ENCODE measurements around the gene GALNT8. TPM values are rescaled to one million over a fixed set of nuclear protein-coding genes. Genes with fewer than 3 reads are reported as not detected.
"Not testable (repeated sequence)": the region's sequence is repeated elsewhere in the genome, so short reads cannot be mapped to it uniquely, and the experiment has no call there.

GALNT8 gene
- polyA plus RNA-seq, 1 donor from 2014 or later: 0.48 TPM

DNA sequence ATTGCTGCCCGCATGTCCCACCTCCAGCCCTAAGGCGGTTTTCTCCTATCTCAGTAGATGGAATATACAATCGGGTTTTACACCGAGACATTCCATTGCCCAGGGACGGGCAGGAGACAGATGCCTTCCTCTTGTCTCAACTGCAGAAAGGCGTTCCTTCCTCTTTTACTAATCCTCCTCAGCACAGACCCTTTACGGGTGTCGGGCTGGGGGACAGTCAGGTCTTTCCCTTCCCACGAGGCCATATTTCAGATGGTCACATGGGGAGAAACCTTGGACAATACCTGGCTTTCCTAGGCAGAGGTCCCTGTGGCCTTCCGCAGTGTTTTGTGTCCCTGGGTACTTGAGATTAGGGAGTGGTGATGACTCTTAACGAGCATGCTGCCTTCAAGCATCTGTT, 1.4 kb downstream of the GALNT8 start:
- H3K9me3 Mint-ChIP-seq, H3K4me1 Mint-ChIP-seq, H3K4me3 Mint-ChIP-seq, H3K27me3 Mint-ChIP-seq, H3K36me3 Mint-ChIP-seq, H3K27ac Mint-ChIP-seq: not testable (repeated sequence)

DNA sequence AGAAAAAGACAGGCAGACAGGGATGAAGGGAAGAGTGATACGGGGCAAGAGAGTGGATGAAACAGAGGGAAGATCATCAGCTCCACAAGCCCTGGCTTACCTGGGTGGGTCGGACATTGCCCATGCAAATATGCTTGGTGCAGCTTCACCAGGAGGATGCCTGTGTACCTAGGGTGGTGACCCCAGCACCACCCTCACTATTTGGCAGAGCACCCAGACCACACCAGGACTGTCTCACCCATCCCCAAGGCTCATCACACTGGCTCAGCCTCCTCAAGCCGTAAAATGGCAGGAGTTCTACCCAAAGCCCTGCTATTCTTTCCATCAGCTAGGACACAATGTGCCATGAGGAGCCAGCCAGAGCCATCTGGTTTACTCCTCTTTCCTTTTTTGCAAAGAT, 3.0 kb downstream of the GALNT8 start:
- peaks cover 0 to 1% (median 0%) of the 10 kb centered on the region in 3 donors for H3K4me1 Mint-ChIP-seq
- no peaks in the 10 kb centered on the region for H3K9me3 Mint-ChIP-seq
- no peak overlapping the region for H3K4me3 Mint-ChIP-seq

DNA sequence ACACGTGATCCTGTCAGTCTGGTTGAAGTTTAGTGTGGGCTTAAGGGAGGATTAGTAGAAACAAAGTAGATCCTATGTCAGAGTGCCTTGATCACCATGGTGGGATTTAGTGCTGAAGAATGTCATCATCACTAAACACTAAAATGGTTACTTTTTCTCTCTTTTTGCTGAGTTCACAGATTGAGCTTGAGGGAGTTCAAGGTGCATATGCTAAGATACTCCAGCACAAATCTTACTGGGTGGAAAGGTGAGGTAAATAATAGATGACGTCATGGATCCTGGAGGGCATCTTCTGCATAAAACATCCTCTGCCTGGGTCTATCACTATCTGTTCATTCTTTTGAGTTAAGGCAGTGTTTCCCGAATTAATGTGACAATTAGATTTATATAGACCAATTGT, 4.9 kb downstream of the GALNT8 start:
- Mint-ChIP-seq H3K9me3 (no peaks in the 10 kb centered on the region), H3K36me3 (no peaks in the 10 kb centered on the region), H3K27me3 (peaks cover 5% of the 10 kb centered on the region), H3K4me3 (no peak overlapping the region), H3K27ac (no peak overlapping the region), H3K4me1 (peaks cover 0 to 1% (median 0%) of the 10 kb centered on the region in 3 donors)

More for the DNA sequence above, 3.0 kb downstream of the GALNT8 start:
- no peak overlapping the region for H3K27ac Mint-ChIP-seq
- peaks cover 9% of the 10 kb centered on the region for H3K27me3 Mint-ChIP-seq
- H3K36me3 Mint-ChIP-seq: peaks cover 1% of the 10 kb centered on the region

DNA sequence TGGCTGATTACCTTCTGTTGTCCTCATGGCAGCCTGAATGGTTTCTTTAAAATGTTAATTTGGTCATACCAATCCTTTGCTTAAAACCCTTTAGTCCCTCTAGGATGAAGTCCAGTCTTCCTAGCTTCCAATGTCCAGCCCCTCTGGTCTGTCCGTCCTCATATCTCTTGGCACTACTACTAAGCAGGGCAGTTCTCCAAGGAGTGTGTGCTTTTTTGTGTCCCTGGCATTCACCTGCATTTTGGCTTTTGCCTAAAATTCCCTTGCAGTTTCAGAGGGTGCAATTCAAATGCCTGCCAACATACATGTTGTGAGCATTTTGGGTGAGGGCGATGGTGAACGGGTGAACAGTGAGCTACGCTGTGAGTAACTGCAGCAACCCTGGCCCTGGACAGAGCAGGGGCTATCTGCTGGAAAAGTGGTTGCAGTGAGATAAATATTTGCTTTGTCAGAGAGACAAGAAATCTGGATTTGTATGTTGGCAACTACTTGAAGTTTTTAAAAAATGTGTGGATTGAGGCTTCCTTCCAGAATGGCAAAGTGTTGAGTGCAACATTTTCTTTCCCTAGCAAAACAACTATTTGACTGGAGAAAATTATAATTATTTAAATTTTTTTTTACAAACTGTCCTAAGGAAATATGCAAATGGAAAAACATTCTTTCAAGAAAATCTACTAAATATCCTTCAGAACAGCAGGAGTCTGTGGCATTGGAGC, 14.6 kb downstream of the GALNT8 start:
- Mint-ChIP-seq H3K4me3 (no peak overlapping the region), H3K4me1 (peaks cover 0 to 9% (median 8%) of the 10 kb centered on the region in 3 donors), H3K27ac (no peak overlapping the region), H3K9me3 (peaks cover 0 to 2% (median 0%) of the 10 kb centered on the region in 3 donors), H3K27me3 (peaks cover 28% of the 10 kb centered on the region), H3K36me3 (no peaks in the 10 kb centered on the region)

DNA sequence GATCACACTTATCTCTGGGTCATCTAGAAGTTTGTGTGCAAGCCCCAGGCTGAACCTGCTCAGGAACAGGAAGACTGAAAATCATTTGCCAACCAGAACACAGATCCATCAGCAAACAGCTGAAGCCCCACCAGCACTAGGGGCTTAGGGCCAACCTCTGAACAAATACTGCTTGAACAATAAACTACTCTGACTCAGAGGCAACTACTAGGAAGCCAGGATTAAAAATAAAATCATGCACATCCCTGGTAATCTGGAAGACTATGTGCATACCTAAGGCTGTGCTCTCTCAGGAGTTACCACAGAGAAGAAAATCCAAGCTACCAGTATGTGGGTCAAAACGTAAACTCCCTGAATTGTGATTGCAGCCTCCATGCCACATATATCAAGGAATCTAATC, 15.9 kb downstream of the GALNT8 start:
- Mint-ChIP-seq H3K4me1 (peaks cover 0 to 9% (median 8%) of the 10 kb centered on the region in 3 donors), H3K36me3 (no peaks in the 10 kb centered on the region), H3K4me3 (no peak overlapping the region), H3K27me3 (peaks cover 30% of the 10 kb centered on the region), H3K27ac (no peak overlapping the region), H3K9me3 (peaks cover 0 to 2% (median 0%) of the 10 kb centered on the region in 3 donors)

DNA sequence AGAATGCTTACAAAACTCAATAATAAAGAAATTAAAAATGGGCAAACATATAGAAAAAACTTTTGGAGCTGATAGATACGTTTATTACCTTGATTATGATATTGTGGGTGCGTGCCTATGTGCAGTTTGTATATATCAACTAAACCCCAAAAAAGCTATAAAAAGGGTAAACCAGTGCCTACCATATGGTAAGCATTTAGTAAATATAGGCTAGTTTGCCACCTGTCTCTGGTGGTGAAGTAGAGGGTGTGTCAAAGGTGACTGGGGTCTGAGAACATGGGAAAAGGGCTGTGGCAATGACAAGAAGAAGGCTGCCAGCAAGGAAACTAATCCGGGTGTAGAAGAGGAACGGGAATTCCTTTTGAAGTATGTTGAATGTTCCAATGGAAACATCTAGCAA, 18.3 kb downstream of the GALNT8 start:
- no peaks in the 10 kb centered on the region for H3K9me3 Mint-ChIP-seq
- H3K4me1 Mint-ChIP-seq: peaks cover 0 to 9% (median 8%) of the 10 kb centered on the region in 3 donors
- no peak overlapping the region for H3K4me3 Mint-ChIP-seq
- H3K36me3 Mint-ChIP-seq: no peaks in the 10 kb centered on the region
- peaks cover 32% of the 10 kb centered on the region for H3K27me3 Mint-ChIP-seq
- H3K27ac Mint-ChIP-seq: no peak overlapping the region

DNA sequence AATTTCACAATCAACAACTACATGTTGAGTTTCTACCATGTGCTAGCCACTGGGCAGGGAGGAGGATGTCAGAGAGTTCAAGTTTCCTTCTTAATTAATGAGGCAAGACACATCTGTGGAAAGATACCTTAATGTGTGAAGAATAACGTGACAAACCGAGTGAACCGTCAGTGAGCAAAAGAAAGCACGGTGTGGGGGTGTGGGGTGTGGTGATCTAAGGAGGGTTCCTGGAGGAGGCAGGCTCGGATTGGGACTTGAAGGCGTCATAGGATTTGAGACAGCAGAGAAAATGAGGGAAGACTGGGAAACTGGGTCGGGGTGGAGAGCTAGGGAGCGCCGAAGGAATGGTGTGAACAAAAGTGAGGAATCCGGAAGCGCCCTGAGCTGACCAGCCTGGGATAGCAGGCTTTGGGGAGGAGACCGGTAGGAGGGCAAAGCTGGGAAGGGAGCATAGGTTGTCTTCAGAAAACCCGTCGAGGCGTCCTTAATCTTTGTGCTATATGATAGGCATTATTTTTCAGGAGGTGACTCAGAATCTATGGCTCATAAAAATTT, 22.3 kb downstream of the GALNT8 start:
- no peak overlapping the region for H3K4me3 Mint-ChIP-seq
- H3K9me3 Mint-ChIP-seq: peaks cover 0 to 2% (median 0%) of the 10 kb centered on the region in 3 donors
- H3K27me3 Mint-ChIP-seq: peaks cover 6% of the 10 kb centered on the region

DNA sequence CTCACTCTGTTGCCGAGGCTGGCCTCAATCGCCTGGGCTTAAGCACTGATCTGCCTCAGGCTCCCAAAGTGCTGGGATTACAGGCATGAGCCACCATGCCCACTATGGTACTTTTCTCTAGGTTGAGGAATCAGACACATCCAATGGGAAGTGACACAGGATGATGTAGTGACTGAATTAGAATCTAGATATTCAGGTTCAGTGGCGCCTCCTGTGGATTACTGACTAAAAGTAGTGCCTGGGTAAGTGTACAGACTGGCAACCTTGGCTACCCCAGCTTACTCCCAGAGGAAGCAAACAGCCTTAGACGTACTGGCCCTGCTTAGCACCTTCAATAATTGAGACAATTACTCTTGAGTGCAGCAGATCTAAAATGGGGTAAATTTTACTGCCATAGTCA, 22.8 kb downstream of the GALNT8 start:
- Mint-ChIP-seq H3K4me1 (no peaks in the 10 kb centered on the region), H3K27me3 (peaks cover 6% of the 10 kb centered on the region), H3K27ac (no peak overlapping the region), H3K36me3 (no peaks in the 10 kb centered on the region), H3K4me3 (no peak overlapping the region), H3K9me3 (peaks cover 0 to 2% (median 0%) of the 10 kb centered on the region in 3 donors)

More for the DNA sequence above, 22.3 kb downstream of the GALNT8 start:
- no peaks in the 10 kb centered on the region for H3K4me1 Mint-ChIP-seq
- no peak overlapping the region for H3K27ac Mint-ChIP-seq
- H3K36me3 Mint-ChIP-seq: no peaks in the 10 kb centered on the region

DNA sequence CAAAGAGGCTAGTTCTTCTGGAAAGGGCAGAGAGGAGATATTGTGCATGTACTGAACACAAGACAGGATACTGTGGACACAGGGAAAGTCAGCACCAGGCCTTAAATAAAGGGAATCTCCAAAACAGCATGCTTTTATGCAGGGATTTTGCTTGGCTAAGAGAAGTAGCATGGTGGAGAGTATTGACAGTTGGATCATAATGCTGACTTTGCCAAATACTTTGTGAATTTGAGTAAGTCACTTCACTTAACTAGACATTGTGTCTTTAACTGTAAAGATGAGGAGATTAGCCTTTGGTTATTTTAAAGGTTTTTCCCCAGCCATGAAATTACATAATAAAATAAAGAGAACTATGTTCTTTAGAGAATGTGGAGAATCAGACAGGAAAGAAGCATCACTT, 24.5 kb downstream of the GALNT8 start:
- Mint-ChIP-seq H3K27ac (no peak overlapping the region), H3K27me3 (peaks cover 6% of the 10 kb centered on the region), H3K4me1 (no peaks in the 10 kb centered on the region), H3K4me3 (no peak overlapping the region), H3K9me3 (peaks cover 0 to 2% (median 0%) of the 10 kb centered on the region in 3 donors), H3K36me3 (no peaks in the 10 kb centered on the region)

DNA sequence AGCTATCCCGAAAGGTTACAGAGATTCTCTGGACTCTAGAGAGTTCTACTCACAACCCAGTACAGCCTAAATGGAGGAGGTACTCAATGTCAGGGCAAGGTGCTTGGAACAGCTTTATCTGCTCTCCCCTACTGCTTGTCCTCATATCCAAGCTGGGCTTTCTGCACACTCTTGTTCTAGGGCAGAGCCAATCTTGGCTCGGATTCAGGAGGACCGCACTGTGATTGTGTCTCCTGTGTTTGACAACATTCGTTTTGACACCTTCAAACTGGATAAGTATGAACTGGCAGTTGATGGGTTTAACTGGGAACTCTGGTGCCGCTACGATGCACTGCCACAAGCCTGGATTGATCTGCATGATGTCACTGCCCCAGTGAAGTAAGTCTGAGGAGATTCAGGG, 25.0 kb downstream of the GALNT8 start:
- no peak overlapping the region for H3K4me3 Mint-ChIP-seq
- peaks cover 6% of the 10 kb centered on the region for H3K27me3 Mint-ChIP-seq
- H3K4me1 Mint-ChIP-seq: no peaks in the 10 kb centered on the region
- H3K9me3 Mint-ChIP-seq: peaks cover 0 to 2% (median 0%) of the 10 kb centered on the region in 3 donors
- H3K36me3 Mint-ChIP-seq: no peaks in the 10 kb centered on the region
- no peak overlapping the region for H3K27ac Mint-ChIP-seq

DNA sequence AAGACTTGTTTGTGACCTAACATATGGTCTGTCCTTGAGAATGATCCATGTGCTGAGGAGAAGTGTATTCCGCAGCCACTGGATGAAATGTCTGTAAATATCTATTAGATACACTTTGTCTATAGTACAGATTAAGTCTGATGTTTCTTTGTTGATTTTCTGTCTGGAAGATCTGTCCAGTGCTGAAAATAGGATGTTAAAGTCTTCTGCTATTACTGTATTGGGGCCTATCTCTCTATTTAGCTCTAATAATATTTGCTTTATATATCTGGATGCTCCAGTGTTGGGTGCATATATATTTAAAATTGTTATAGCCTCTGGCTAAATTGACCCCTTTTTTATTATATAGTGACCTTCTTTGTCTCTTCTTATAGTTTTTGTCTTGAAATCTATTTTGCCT, 31.5 kb downstream of the GALNT8 start:
- H3K36me3 Mint-ChIP-seq, H3K4me3 Mint-ChIP-seq, H3K27me3 Mint-ChIP-seq, H3K9me3 Mint-ChIP-seq, H3K4me1 Mint-ChIP-seq, H3K27ac Mint-ChIP-seq: not testable (repeated sequence)

DNA sequence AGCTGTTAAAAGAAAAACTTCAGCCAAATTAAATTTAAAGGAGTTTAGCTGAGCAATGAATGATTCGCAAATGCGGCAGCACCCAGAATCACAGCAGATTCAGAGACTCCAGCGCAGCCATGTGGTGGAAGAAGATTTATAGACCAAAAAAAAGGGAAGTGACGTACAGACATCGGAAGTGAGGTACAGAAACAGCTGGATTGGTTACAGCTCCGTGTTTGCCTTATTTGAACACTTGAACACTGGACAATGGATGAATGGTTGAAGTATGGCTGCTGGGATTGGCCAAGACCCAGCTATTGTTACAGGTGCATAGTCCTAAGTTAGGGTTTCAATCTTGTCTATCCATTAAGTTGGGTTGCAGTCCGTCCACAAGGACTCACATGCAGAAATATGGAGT, 42.6 kb downstream of the GALNT8 start:
- H3K4me3 Mint-ChIP-seq: no peak overlapping the region

DNA sequence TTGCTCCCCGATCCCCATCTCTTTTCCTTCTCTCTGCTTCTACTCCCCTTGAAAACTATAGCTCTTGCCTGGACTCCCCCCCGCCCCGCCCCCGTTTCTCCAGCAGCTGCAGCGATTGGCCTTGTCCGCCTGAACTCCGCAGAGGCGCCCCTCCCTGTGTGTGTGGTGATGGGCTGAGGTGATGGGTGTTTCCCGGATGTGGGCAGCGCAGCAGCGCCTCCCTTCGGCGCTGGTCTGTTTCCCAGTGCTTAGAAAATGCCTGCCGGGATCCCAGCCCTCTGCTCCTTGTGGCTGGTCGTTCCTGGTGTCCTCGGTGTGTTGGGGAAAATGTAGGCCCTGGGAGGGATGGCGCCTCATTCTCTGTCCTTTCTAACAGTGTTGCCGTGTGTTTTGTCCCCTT, 43.3 kb downstream of the GALNT8 start:
- H3K9me3 Mint-ChIP-seq: no peaks in the 10 kb centered on the region
- H3K27ac Mint-ChIP-seq: peak overlapping the region in 1 of 3 donors; percentile 84
- H3K4me1 Mint-ChIP-seq: peaks cover 0 to 3% (median 0%) of the 10 kb centered on the region in 3 donors
- H3K36me3 Mint-ChIP-seq: peaks cover 1% of the 10 kb centered on the region
- H3K4me3 Mint-ChIP-seq: peak overlapping the region in 1 of 4 donors; percentile 32
- H3K27me3 Mint-ChIP-seq: no peaks in the 10 kb centered on the region

More for the DNA sequence above, 42.6 kb downstream of the GALNT8 start:
- Mint-ChIP-seq H3K27ac (no peak overlapping the region), H3K4me1 (peaks cover 0 to 3% (median 0%) of the 10 kb centered on the region in 3 donors), H3K36me3 (peaks cover 1% of the 10 kb centered on the region), H3K27me3 (no peaks in the 10 kb centered on the region), H3K9me3 (no peaks in the 10 kb centered on the region)

DNA sequence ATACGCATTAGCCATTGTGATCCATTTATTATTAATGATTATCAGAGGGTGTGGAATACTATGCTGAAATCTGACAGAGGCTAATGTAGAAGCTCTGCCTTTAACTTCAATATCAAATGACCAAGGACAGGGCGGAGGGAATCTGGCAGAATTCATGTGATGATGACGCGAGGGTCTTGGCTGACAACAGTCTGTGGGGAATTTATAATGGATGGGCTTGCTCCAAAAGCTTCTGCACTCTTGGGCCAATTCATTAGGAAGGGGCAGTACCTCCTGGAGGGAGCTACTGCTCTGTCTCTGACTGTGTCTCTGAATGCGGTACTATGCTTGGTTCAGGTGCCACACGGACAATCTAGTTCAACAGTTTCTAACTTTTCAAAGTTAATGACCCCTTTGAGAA, 46.2 kb downstream of the GALNT8 start:
- H3K4me1 Mint-ChIP-seq: peaks cover 0 to 3% (median 0%) of the 10 kb centered on the region in 3 donors
- peaks cover 3% of the 10 kb centered on the region for H3K27me3 Mint-ChIP-seq
- H3K36me3 Mint-ChIP-seq: peaks cover 1% of the 10 kb centered on the region
- no peak overlapping the region for H3K4me3 Mint-ChIP-seq
- no peaks in the 10 kb centered on the region for H3K9me3 Mint-ChIP-seq
- no peak overlapping the region for H3K27ac Mint-ChIP-seq

DNA sequence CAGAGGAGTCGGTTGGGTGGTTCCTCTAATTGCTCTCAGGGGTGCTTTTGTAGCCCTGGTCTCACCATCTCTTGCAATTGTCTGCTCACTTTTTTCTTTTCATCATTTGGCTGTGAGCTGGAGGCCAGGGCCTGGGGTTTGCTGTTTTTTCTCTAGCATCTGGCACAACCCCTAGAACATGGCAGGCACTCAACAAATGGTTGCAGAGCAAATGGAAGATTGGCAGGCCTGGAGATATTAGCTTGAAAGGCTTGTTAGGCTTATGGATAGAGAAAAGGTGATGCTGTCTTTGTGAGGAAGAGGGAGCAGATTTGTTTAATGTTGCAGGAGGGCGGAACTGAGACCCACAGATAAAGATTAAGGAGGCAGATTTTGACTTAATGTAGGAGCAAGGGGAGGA, 47.0 kb downstream of the GALNT8 start:
- Mint-ChIP-seq H3K4me1 (peaks cover 0 to 3% (median 0%) of the 10 kb centered on the region in 3 donors), H3K36me3 (peaks cover 1% of the 10 kb centered on the region), H3K4me3 (no peak overlapping the region), H3K9me3 (no peaks in the 10 kb centered on the region), H3K27ac (no peak overlapping the region), H3K27me3 (peaks cover 3% of the 10 kb centered on the region)

DNA sequence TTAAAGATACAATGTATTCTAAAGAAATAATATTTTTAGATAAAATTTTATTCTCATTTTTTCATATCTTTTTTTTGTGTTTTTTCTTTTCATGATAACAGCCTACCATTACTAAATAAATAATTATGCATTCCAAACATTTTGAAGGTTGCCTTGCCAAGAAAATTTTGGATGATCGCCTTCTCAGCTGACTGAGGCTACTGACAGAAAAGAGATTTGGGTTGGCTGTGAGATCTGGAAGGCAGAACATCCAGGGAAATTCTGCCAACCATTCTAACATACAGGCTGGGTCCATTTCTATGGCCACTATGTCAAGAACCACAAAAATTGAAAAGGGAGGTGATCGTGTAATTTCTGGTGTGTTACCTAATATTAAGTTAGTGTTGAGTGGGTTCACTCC, 48.1 kb downstream of the GALNT8 start:
- Mint-ChIP-seq H3K36me3 (peaks cover 1% of the 10 kb centered on the region), H3K27ac (peak overlapping the region in 1 of 3 donors; percentile 63), H3K9me3 (no peaks in the 10 kb centered on the region), H3K4me3 (no peak overlapping the region), H3K27me3 (peaks cover 6% of the 10 kb centered on the region), H3K4me1 (peaks cover 0 to 2% (median 0%) of the 10 kb centered on the region in 3 donors)

Data from IgD-negative memory B cell (primary cell).